Spinal cord (tissue), 10 donors: ENCODE measurements around the gene DEXI. TPM values are rescaled to one million over a fixed set of nuclear protein-coding genes. Genes with fewer than 3 reads are reported as not detected.
"Not testable (repeated sequence)": the region's sequence is repeated elsewhere in the genome, so short reads cannot be mapped to it uniquely, and the experiment has no call there.

ENCODE experiments used
- DNase-seq, 6 donors: peaks; one replicate each; pipeline versions ENCODE4 v3.0.0 to v3.0.0-alpha.2; 2013 to 2015; ENCODE audit warnings: low spot score in 6 of 6, low read depth in 4 of 6
- H3K27ac ChIP-seq: one replicate; pipeline ENCODE4 v1.5.1; 2013; ENCODE audit warnings: low read depth, low read length, control low read depth
- H3K27me3 ChIP-seq: one replicate; pipeline ENCODE4 v1.6.1; 2013; ENCODE audit warnings: low read length; ENCODE audit not compliant: control insufficient read depth, insufficient read depth
- H3K36me3 ChIP-seq: one replicate; pipeline ENCODE4 v1.6.1; 2013; ENCODE audit warnings: low read length; ENCODE audit not compliant: control insufficient read depth, insufficient read depth
- H3K4me1 ChIP-seq: one replicate; pipeline ENCODE4 v1.6.1; 2013; ENCODE audit warnings: low read length; ENCODE audit not compliant: control insufficient read depth, insufficient read depth
- H3K4me3 ChIP-seq: one replicate; pipeline ENCODE4 v1.5.1; 2013; ENCODE audit warnings: low read depth, low read length, control low read depth
- H3K9me3 ChIP-seq: one replicate; pipeline ENCODE4 v1.6.1; 2013; ENCODE audit warnings: low read length; ENCODE audit not compliant: control insufficient read depth, insufficient read depth
- WGBS: methylation state at CpG from one replicate; pipeline ENCODE4 v1.1.5; 2013; ENCODE audit warnings: missing lambda C conversion rate; ENCODE audit not compliant: insufficient coverage; 5-methylcytosine and 5-hydroxymethylcytosine counted together
- polyA plus RNA-seq, 2 donors: library from polyadenylated mRNA; unstranded; fragments of 120-200 nt; gene quantifications; one replicate each; pipeline ENCODE4 v1.2.1, GENCODE V29; 2013; ENCODE audit not compliant: insufficient read length in 2 of 2
- total RNA-seq, 2 donors: library from RNA; depleted of rRNA in 1 of 2; stranded (reverse); fragments of 120-200 nt in 1 of 2; fragments of >200 nt in 1 of 2; gene quantifications; one replicate each; pipeline versions ENCODE4 v1.2.3 to v1.2.4, GENCODE V29; 2013 to 2014
- donor health status: healthy.

The DEXI gene
- total and polyA plus RNA-seq, 4 donors: 22.0 to 50.3 (median 46.2) TPM

GRCh38 chr16:10972108-10972818 is 30.0 kb upstream of the DEXI start:
- H3K36me3 ChIP-seq: peaks cover 43% of the 10 kb centered on the region
- DNase-seq: no peak
- H3K4me3 ChIP-seq: no peak overlapping the region
- H3K4me1 ChIP-seq: peaks cover 18% of the 10 kb centered on the region
- H3K27ac ChIP-seq: no peak overlapping the region
- H3K27me3 ChIP-seq: no peaks in the 10 kb centered on the region
- WGBS: 78% methylated on average over 3 of the region's 4 CpGs
- H3K9me3 ChIP-seq: no peaks in the 10 kb centered on the region

- peak in 5 of 6 donors; percentile 52 to 92 (median 71) for DNase-seq
- no peak overlapping the region for H3K27ac ChIP-seq
- H3K4me1 ChIP-seq: peaks cover 11% of the 10 kb centered on the region
- H3K9me3 ChIP-seq: no peaks in the 10 kb centered on the region
- H3K36me3 ChIP-seq: peaks cover 41% of the 10 kb centered on the region
- no peak overlapping the region for H3K4me3 ChIP-seq
- no peaks in the 10 kb centered on the region for H3K27me3 ChIP-seq
- 0% methylated on average over 1 of the region's 3 CpGs for WGBS
Observed at GRCh38 chr16:10971560-10971961, 29.3 kb upstream of the DEXI start.

GRCh38 chr16:10970065-10970464 is 27.8 kb upstream of the DEXI start:
- 92% methylated on average over 2 of the region's 2 CpGs for WGBS
- no peak for DNase-seq
- H3K4me1 ChIP-seq: peaks cover 9% of the 10 kb centered on the region
- no peak overlapping the region for H3K27ac ChIP-seq
- peaks cover 43% of the 10 kb centered on the region for H3K36me3 ChIP-seq
- no peaks in the 10 kb centered on the region for H3K27me3 ChIP-seq
- no peak overlapping the region for H3K4me3 ChIP-seq
- no peaks in the 10 kb centered on the region for H3K9me3 ChIP-seq

- H3K4me3 ChIP-seq: no peak overlapping the region
- H3K4me1 ChIP-seq: peaks cover 9% of the 10 kb centered on the region
- no peaks in the 10 kb centered on the region for H3K9me3 ChIP-seq
- no peaks in the 10 kb centered on the region for H3K27me3 ChIP-seq
- WGBS: no CpG with 5 or more reads among the region's 1 CpG
- DNase-seq: no peak
- no peak overlapping the region for H3K27ac ChIP-seq
- H3K36me3 ChIP-seq: peaks cover 41% of the 10 kb centered on the region
Observed at GRCh38 chr16:10969615-10970014, 27.3 kb upstream of the DEXI start.

- WGBS: 80% methylated on average over 3 of the region's 3 CpGs
- no peak for DNase-seq
- no peaks in the 10 kb centered on the region for H3K27me3 ChIP-seq
- no peaks in the 10 kb centered on the region for H3K9me3 ChIP-seq
- H3K4me1 ChIP-seq: peaks cover 17% of the 10 kb centered on the region
- H3K4me3 ChIP-seq: no peak overlapping the region
- H3K27ac ChIP-seq: no peak overlapping the region
- H3K36me3 ChIP-seq: peaks cover 41% of the 10 kb centered on the region
Observed at GRCh38 chr16:10968498-10968897, 26.2 kb upstream of the DEXI start.

GRCh38 chr16:10967986-10968385 is 25.7 kb upstream of the DEXI start:
- Histone ChIP-seq H3K27me3 (no peaks in the 10 kb centered on the region), H3K4me1 (peaks cover 17% of the 10 kb centered on the region), H3K36me3 (peaks cover 41% of the 10 kb centered on the region), H3K9me3 (no peaks in the 10 kb centered on the region), H3K4me3 (no peak overlapping the region), H3K27ac (no peak overlapping the region)
- WGBS: 87% methylated on average over 5 of the region's 5 CpGs
- no peak for DNase-seq

- peaks cover 41% of the 10 kb centered on the region for H3K36me3 ChIP-seq
- H3K4me3 ChIP-seq, H3K9me3 ChIP-seq, H3K27me3 ChIP-seq, H3K4me1 ChIP-seq, H3K27ac ChIP-seq, DNase-seq: not testable (repeated sequence)
- no CpG with 5 or more reads among the region's 4 CpGs for WGBS
Observed at GRCh38 chr16:10966559-10966958, 24.3 kb upstream of the DEXI start.

GRCh38 chr16:10966129-10966528 is 23.9 kb upstream of the DEXI start:
- Histone ChIP-seq H3K27me3 (no peaks in the 10 kb centered on the region), H3K4me3 (no peak overlapping the region), H3K4me1 (peaks cover 8% of the 10 kb centered on the region), H3K27ac (no peak overlapping the region), H3K36me3 (peaks cover 40% of the 10 kb centered on the region), H3K9me3 (no peaks in the 10 kb centered on the region)
- 91% methylated on average over 5 of the region's 5 CpGs for WGBS
- no peak for DNase-seq

- H3K27me3 ChIP-seq: no peaks in the 10 kb centered on the region
- DNase-seq: no peak
- peaks cover 8% of the 10 kb centered on the region for H3K4me1 ChIP-seq
- no peak overlapping the region for H3K4me3 ChIP-seq
- no peaks in the 10 kb centered on the region for H3K9me3 ChIP-seq
- 80% methylated on average over 1 of the region's 6 CpGs for WGBS
- H3K27ac ChIP-seq: no peak overlapping the region
- peaks cover 35% of the 10 kb centered on the region for H3K36me3 ChIP-seq
Observed at GRCh38 chr16:10965440-10966061, 23.3 kb upstream of the DEXI start.

- no peak for DNase-seq
- Histone ChIP-seq H3K9me3 (no peaks in the 10 kb centered on the region), H3K4me3 (no peak overlapping the region), H3K27me3 (no peaks in the 10 kb centered on the region), H3K36me3 (peaks cover 30% of the 10 kb centered on the region), H3K4me1 (peaks cover 8% of the 10 kb centered on the region), H3K27ac (no peak overlapping the region)
- WGBS: 83% methylated on average over 7 of the region's 8 CpGs
Observed at GRCh38 chr16:10964891-10965326, 22.6 kb upstream of the DEXI start.
